ENCODE data around the gene RCOR1. TPM values are rescaled to one million over a fixed set of nuclear protein-coding genes. Genes with fewer than 3 reads are reported as not detected.

Gene RCOR1
- polyA plus RNA-seq, 1 donor from 2014 or later: 10.4 TPM

GRCh38 chr14:102779574-102780315 is 187.3 kb downstream of the RCOR1 start:
- no peak overlapping the region for H2AFZ ChIP-seq (ENCODE audit: low read depth, low read length)
- no peaks in the 10 kb centered on the region for H3K36me3 ChIP-seq (ENCODE audit: insufficient read depth, low read length)
- H3K9me2 ChIP-seq (ENCODE audit: insufficient read depth, low read length): no peaks in the 10 kb centered on the region
- TF ChIP-seq POLR2AphosphoS5 (IDR thresholded peaks at IDR 0.05) (no peak), SMC3 (conservative IDR thresholded peaks at IDR 0.05; ENCODE audit: poor library complexity) (no peak), RAD21 (conservative IDR thresholded peaks at IDR 0.05) (no peak), TAF1 (IDR thresholded peaks at IDR 0.05; ENCODE audit: low read depth) (no peak), MXI1 (conservative IDR thresholded peaks at IDR 0.05; ENCODE audit: poor library complexity, severe bottlenecking) (no peak), EP300 (conservative IDR thresholded peaks at IDR 0.05; ENCODE audit: poor library complexity, severe bottlenecking) (no peak), CTCF (IDR thresholded peaks at IDR 0.05; ENCODE audit: poor library complexity, severe bottlenecking) (no peak), REST (IDR thresholded peaks at IDR 0.05; ENCODE audit: borderline replicate concordance) (no peak), EZH2 (IDR thresholded peaks at IDR 0.05; ENCODE audit: borderline replicate concordance, insufficient read depth, low read length, poor library complexity, severe bottlenecking) (no peak)
- H4K20me1 ChIP-seq (ENCODE audit: insufficient read depth): no peaks in the 10 kb centered on the region
- H3K79me2 ChIP-seq (replicated peaks; ENCODE audit: insufficient read depth, low read length): peaks cover 25% of the 10 kb centered on the region
- H3K27ac ChIP-seq (ENCODE audit: low read length): no peak overlapping the region
- H3K27me3 ChIP-seq (ENCODE audit: insufficient read depth, low read depth, low read length): no peaks in the 10 kb centered on the region
- peak overlapping the region; percentile 72 for H3K4me3 ChIP-seq (ENCODE audit: low read length)
- H3K4me2 ChIP-seq (ENCODE audit: low read length): peak overlapping the region; percentile 26
- no peak overlapping the region for H3K9ac ChIP-seq (ENCODE audit: low read length)
- no peaks in the 10 kb centered on the region for H3F3A ChIP-seq (ENCODE audit: insufficient read depth, low read length, poor library complexity, severe bottlenecking)
- no peaks in the 10 kb centered on the region for H3K9me3 ChIP-seq (ENCODE audit: low read length)

Small RNAs within 50 kb of the gene (small RNA-seq; reads per million reads assigned to genes)
- gene RF00019: 0 to 1.2 (median 0) reads per million in 3 experiments
- 0 to 0.16 (median 0) reads per million in 3 experiments for gene RN7SL546P

Other genes with a start within 250 kb of the RCOR1 start
- 23.1 and 31.6 TPM in 2 replicates for gene CINP, start 229.8 kb upstream of the RCOR1 start, polyA plus RNA-seq
- gene TECPR2, start 229.7 kb upstream of the RCOR1 start, polyA plus RNA-seq: 6.7 and 7.0 TPM in 2 replicates
- gene ANKRD9, start 82.9 kb upstream of the RCOR1 start, polyA plus RNA-seq: 1.5 and 2.0 TPM in 2 replicates
- gene TRAF3, start 184.8 kb downstream of the RCOR1 start, polyA plus RNA-seq: 13.3 and 13.9 TPM in 2 replicates

Data from neural cell (in vitro differentiated cells).